Measurements from ENCODE around the gene ZNF391.

GRCh38 chr6:27370391-27370790 is 18.2 kb upstream of the ZNF391 start:
- TF ChIP-seq CTCF (conservative IDR thresholded peaks at IDR 0.05; ENCODE audit: low read length) (no peak), EZH2phosphoT487 (IDR thresholded peaks at IDR 0.05; ENCODE audit: borderline replicate concordance) (no peak)

All from Loucy (cell line).